Islet of Langerhans (tissue), 1 donor: ENCODE data around the gene STAMBPL1.

ENCODE experiments used
- FAIRE-seq: peaks from one replicate; lab custom pipeline; 2011; peaks lifted over from hg19 to GRCh38; lab: Jason Lieb, UNC

STAMBPL1 gene

DNA sequence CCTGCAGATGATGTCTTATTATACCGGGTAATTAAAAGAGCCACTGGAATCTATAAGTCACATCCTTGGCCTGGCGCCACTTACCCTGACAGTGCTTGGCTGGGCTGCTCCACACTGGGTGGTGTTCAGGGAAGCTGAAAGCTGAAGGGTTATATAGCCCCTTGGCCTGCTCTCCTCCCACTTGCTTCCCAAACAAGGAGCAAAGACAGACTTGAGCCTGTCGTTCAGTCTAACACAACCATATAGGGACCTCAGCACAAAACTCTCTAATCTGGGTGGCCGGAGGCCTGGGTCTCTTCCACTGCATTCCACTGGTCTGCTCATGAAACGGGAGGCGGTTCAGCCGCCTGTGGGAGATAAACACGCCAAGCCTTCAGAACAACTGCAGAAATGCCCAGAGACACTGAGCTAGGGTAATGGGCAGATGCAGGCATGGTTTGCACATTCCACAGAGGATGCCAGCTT, 72.6 kb downstream of the STAMBPL1 start, which contains the start of gene ACTA2:
Gene ACTA2 (minus strand): TSS at position 127 of the 465 bp plus-strand sequence. CDS start 3,843 bp downstream, outside the sequence.
- FAIRE-seq: no peak

DNA sequence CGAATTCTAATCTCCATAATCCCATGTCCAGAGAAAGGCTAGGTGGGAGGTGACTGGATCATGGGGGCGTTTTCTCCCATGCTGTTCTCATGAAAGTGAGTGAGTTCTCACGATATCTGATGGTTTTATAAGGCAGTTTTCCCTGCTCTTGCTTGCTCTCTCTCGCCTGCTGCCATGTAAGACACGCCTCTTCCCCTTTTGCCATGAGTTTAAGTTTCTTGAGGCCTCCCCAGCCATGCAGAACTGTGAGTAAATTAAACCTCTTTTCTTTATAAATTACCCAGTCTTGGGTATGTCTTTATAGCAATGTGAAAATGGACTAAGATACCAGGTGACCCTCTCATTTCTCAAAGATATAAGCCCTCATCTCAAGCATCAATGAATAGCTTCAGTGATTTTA, 73.6 kb downstream of the STAMBPL1 start:
- no peak for FAIRE-seq

- no peak for FAIRE-seq
Measured at GRCh38 chr10:88954458-88955083, 74.5 kb downstream of the STAMBPL1 start.

DNA sequence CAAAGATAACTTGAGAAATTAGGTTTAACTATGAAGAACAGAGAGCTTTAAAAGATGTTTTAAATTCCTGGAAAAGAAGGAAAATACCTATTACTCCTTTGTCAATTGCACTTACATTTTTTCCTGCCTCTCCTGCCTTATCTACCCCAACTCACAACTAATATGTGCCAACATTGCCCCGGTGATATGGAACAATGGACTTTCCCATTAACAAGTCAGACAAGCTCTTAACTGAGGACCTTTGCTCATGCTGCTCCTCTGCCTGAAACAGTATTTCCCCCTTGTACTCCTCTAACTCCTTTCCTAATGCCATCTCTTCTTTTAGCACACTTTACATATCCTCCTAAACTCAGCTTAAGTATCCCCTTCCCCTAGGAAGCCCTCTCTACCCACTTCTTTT, 77.3 kb downstream of the STAMBPL1 start:
- no peak for FAIRE-seq

DNA sequence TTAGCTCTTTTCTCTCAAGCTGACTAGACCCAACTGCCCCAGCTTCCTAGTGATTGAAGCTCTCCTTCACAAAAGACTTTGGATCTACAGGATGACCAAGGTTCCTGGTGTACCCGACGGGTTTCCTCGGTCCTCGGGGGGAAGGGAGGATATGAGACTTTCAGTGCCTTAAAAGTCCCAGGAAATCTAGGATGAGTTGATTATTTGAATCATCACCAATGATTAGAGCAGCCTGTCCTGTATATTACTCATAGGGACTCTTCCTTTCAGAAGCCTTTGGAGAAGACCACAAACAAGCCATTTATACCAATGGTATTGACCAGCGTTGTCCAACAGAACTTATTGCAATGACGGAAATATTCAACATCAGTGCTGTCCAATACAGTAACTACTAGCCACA, 78.7 kb downstream of the STAMBPL1 start:
- FAIRE-seq: no peak

- no peak for FAIRE-seq
Measured at GRCh38 chr10:88960802-88961201, 80.8 kb downstream of the STAMBPL1 start.

DNA sequence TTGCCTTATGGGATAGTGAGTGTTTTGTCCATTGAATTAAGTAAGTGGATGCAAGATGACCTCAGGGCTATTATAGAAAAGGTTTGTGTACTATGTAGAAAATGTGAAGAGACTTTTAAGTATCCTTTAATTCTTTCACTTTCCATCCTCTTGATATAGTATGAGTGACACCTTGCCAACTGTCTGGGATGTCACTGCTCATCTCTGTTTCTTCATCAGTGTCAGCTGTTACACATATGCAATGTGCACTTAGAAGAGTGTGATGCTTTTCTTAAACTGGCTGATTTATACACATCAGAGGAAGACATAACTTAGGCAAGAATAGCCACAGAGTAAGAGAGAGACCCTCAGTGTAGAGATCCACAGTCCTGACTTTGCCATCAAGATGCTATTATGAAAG, 81.2 kb downstream of the STAMBPL1 start:
- no peak for FAIRE-seq

DNA sequence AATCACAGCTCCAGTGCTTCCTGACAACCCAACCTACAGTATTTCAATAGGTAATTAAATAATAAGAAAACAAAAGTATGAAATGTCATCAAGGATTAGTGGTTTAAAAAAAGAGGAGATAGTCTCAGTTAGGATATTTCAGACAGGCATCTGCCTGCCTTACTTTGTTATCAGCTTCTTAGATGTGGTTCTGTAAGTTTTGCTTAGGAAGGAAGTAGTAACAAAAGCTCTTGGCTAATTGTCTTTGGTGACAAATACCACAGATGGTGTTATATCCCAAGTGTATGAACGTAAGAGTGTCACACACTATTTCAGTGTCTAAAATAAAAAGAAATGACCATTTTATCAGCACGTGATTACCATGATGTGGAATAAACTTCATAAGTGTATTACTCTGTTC, 82.3 kb downstream of the STAMBPL1 start:
- FAIRE-seq: no peak

DNA sequence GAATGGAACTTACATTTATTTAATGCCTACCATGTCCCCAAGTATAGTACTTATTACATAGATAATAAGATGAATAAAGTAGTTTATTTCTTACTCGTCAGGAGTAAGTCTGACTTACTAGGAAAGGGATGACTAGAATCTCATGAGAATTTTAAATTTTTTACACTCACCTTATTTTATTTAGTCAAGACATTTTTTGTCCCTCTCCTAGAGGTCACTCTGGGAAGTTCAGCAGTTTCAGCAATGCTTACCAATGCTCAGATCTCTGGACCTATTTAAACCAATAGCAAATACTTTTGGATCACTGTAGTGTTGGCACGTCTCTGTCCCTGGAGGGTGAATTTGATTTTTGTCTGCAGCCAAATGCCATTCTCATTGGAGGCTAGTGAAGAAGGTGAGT, 83.3 kb downstream of the STAMBPL1 start:
- no peak for FAIRE-seq

DNA sequence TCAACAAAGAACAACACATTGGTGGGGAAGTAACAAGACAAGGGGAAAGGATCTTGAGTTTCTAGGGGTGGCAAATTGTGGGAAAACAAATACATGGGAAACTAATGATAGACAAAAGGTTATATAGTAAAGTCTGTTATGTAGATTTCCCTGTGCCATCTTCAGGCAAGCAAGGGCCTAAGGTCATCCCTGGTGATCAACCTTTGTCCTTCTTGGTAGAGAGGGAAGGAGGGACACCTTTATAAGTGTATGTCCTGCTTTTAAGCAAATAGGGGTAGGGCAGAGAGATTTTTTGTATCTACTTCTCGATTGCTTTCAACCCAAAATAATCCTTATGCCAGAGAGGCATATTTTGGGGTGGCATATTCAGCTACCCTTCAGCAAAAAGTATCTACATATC, 84.3 kb downstream of the STAMBPL1 start:
- FAIRE-seq: no peak

DNA sequence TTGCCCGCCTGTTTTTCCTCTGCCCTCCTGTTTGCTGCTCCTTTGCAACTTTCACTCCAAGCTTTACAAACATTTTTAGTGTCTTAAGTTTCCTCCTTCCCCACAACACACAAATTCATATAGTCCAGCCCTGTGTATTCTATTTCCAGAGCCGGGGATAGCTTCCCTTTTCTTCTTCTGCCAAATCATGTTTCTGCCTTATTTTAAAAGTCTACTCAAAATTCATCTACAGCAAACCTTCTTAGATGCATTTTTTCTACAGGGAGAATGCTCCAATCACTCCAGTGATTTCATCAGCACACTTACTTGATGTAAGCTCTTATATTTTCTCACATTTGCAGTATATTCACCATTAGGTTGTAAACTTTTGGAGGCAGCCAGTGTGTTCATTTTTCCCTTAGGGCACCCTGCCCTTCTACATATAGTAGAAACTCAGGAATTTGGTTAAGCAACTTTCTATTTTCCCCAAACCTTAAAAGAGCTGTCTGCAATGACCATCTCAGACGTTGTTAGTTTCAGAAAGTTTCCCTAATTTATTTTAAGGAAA, 84.9 kb downstream of the STAMBPL1 start:
- FAIRE-seq: no peak

- FAIRE-seq: no peak
Measured at GRCh38 chr10:88966797-88967196, 86.8 kb downstream of the STAMBPL1 start.

GRCh38 chr10:88968391-88968790, 88.3 kb downstream of the STAMBPL1 start:
- no peak for FAIRE-seq

- no peak for FAIRE-seq
Measured at GRCh38 chr10:88971221-88972061, 91.4 kb downstream of the STAMBPL1 start.
